GM18507 (cell line): Measurements from ENCODE around the gene KCTD14.

ENCODE experiments used
- DNase-seq: peaks from one replicate; pipeline ENCODE4 v3.0.0; 2011; ENCODE audit warnings: low read depth; ENCODE audit not compliant: insufficient read length; ENCODE audit errors: extremely low spot score
- FAIRE-seq: peaks from 2 replicates; lab custom pipeline; 2011; peaks lifted over from hg19 to GRCh38; lab: Jason Lieb, UNC

Gene KCTD14

DNA sequence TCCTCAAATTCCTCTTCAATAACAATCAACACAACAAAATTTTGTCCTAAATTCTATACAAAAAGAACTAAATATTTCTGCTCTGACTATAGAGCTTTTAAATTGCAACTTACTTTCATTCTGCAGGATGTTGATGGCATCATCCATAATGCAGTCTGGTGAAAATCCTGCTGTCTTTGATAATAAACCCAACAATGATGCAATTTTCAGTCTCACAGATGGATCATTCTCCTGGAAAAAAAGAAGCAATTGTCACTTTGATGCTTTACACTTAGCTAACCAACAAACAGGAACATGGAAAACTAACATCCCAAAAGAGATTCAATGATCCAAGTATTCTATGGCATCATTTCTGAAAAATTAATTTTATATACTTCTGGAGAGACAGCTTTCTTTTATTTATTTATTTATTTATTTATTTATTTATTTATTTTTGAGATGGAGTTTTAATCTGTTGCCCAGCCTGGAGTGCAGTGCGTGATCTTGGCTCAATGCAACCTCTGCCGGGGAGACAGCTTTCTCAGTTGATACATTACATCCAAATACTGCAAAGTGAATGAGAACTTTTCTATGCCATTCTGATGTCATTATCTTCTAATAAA lies 41.6 kb downstream of the KCTD14 start:
- FAIRE-seq (no peak), DNase-seq (no peak)

DNA sequence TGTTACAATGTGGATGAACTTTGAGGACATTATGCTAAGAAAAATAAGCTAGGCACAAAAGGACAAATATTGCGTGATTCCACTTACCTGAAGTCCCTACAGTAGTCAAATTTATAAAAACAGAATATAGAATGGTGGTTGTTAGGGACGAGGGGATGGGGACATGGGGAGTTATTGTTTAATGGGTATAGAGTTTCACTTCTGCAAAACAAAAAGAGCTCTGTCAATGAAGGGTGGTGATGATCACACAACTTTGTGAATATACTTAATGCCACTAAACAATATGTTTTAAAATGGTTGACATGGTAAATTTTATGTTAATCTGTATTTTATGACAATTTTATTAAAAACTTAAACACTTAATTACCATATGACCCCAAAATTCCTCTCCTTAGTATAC lies 54.7 kb downstream of the KCTD14 start:
- peak; percentile 54 for FAIRE-seq
- DNase-seq: no peak

DNA sequence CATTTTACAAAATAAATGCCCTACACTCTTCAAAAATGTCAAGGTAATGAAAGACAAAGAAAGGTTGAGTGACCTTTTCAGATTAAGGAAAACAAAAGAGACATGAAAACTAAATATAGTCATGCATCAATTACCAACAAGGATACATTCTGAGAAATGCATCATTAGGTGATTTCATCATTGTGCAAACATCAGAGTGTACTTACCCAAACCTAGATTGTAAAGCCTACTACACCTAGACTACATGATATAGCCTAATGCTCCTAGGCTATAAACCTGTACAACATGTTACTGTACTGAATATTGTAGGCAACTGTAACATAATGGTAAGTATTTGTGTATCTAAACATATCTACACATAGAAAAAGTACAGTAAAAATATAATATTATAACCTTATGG lies 55.3 kb downstream of the KCTD14 start:
- FAIRE-seq (no peak), DNase-seq (no peak)

DNA sequence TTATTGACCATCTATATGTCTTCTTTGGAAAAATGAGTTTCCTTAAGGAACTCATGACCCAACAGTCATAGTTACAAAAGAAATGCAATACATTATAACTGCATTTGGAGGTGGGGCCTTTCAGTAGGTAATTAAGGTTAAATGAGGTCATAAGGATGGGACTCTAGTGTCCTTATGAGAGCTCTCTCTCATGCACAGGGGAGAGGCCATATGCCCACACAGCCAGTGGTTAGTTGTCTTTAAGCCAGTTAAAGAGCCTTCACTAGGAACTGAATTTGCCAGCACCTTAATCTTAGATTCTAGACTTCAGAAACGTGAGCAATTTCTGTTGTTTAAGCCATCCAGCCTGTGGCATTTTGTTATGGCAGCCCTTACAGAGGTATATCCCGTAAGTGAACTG lies 56.0 kb downstream of the KCTD14 start:
- DNase-seq (no peak), FAIRE-seq (no peak)

DNA sequence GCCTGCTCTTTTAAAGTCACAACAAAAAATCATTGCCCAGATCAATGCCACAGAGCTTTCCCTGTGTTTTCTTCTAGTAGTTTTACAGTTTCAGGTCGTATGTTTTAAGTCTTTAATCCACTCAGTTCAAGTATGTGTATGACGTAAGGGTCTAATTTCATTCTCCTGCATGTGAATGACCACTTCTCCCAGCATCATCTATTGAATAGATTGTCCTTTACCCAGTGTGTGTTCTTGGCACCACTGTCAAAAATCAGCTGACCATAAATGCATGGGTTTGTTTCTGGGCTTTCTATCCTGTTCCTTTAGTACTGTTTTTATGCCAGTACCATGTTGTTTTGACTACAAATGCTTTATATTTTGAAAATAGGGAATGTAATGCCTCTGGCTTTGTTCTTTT lies 56.7 kb downstream of the KCTD14 start:
- no peak for FAIRE-seq
- DNase-seq: no peak
